ENCODE results near the gene USP32.
"Not testable (repeated sequence)": the region's sequence is repeated elsewhere in the genome, so short reads cannot be mapped to it uniquely, and the experiment has no call there.

The USP32 gene

DNA sequence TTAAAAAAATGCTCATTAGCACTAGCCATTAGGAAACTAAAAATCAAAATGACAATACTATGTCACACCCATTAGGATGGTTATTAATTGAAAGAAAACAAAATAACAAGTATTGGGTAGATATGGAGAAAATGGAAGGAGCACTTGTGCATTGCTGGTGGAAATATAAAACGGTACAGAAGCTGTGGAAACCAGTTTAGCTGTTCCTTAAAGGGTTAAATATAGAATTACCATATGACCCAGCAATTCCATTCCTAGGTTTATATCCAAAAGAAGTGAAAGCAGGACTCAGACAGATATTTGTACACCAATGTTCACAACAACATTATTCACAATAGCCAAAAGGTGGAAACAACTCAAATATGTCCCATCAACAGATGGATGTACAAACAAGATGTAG is 13.7 kb downstream of the USP32 start:
- H3K4me3 ChIP-seq (ENCODE audit: low read depth, low read length), result not testable (repeated sequence)

DNA sequence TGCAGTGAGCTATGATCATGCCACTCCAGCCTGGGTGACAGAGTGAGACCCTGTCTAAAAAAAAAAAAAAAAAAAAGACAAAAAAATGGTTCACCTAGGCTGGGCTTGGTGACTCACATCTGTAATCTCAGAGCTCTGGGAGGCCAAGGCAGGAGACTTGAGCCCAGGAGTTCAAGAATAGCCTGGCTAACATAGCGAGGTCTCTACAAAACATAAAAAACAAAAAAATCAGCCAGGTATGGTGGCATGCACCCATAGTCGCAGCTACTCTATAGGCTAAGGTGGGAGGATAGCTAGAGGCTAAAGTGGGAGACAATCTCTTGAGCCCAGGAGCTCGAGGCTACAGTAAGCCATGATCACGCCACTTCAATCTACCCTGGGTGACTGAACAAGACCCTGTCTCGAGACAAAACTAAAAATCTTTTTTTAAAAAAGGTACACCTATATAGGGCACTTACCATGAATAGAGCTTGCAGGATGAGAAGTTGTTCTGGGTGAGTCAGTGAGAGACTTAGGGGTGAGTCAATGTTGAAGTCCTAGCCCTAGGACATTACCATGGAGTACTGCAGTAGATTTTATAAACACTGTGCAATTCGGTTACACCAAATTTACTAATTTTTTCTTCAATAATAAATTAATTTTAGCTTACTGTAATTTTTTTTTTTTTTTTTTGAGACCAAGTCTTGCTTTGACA is 19.0 kb downstream of the USP32 start:
- H3K4me3 ChIP-seq (ENCODE audit: low read depth, low read length), result no peak overlapping the region

DNA sequence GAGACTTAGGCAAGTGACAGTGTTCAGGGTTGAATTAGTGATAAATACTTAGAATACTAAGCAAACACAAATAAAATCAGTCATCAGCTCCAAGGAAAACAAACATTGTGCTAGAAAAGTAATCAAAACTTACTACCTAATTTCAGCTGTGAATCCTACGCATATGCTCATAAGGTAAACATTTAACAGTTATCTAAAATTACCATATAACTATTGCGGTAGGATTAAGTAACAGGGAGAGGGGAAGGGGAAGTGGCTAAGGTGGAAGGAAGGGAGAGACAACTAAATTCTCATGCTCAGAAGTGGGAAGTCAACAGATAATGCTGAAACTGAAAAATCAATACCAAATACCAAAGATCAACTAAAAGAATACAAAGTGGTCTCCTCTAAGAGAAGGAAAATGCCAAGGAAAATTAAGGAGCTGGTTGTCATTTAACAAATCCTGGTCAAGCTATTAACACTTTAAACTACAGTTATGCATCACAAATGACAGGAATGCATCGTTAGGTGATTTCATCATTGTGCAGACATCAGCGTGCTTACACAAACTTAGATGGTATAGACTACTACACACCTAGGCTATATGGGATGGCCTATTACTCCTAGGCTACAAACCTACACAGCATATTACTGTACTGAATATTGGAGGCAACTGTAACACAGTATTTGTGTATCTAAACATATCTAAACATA is 20.0 kb downstream of the USP32 start:
- no peak overlapping the region for H3K4me3 ChIP-seq (ENCODE audit: low read depth, low read length)

DNA sequence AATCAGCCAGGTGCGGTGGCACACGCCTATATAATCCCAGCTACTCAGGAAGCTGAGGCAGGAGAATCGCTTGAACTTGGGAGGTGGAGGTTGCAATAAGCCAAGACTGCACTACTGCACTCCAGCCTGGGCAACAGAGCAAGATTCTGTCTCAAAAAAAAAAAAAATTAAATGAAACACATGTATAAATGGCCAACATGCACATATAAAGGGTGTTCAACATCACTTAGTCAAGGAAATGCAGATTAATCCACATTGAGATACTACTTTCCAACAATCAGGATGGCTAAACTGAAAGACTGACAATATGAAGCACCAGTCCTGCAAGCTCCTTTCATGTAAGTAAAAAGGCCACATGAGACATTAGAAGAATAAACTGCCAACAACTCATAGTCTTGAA is 20.5 kb downstream of the USP32 start:
- no peak overlapping the region for H3K4me3 ChIP-seq (ENCODE audit: low read depth, low read length)

DNA sequence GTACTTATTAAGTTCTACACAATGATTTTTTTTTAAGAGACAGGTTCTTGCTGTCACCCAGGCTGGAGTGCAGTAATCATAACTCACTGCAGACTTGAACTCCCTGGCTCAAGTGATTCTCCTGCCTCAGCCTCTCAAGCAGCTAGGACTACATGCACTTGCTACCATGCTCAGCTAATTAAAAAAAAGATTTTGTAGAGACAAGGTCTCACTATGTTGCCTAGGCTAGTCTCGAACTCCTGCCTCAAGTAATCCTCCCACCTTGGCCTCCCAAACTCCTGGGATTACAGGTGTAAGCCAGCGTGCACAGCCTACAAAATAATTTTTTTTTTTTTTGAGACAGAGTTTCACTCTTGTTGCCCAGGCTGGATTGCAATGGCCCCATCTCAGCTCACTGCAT is 22.2 kb downstream of the USP32 start:
- H3K4me3 ChIP-seq (ENCODE audit: low read depth, low read length), result no peak overlapping the region

DNA sequence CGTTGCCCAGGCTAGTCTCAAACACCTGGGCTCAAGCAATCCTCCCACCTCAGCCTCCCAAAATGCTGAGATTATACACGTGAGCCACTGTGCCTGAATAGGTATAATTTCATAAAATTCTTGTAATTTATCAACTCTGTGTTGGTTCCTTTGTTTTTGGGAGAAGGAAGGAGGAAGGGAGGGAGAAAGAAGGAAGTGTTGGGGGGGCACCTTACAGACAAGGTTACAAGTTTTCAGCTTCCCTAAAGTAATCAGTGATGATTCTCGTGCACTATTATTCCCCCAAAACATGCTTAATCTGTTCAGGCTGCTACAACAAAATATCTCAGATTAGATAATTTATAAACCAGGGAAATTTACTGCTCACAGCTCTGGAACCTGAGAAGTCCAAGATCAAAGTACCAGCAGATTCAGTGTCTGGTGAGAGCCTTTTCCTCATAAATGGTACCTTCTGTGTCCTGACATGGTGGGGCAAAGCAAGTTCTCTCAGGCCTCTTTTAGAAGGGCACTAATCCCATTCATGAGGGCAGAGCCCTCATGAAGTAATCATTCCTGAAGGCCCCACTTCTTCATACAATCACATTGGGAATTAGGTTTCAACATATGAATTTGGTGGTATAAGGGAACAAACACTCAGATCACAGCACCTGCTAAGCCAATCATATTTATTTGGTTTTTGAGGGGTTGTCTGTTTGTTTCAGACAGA is 28.1 kb downstream of the USP32 start:
- no peak overlapping the region for H3K4me3 ChIP-seq (ENCODE audit: low read depth, low read length)

DNA sequence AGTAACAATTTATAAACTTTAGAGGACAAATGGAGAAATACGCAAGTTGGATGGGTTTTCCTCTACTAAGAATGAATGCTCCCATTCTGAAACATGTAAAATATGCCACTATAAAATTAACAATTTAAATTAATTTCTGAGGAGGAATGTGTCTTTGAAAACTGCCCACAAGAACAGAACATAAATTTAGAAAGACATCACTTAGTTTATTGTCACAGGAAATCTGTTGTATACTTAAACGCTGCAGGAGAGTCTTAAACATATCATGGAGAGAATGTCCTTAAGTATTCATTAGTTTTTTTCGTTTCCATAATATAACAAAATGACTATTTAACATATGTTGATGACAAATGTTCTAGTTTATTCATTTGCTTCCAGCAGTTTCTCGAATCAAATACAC is 29.6 kb downstream of the USP32 start:
- no peak overlapping the region for H3K4me3 ChIP-seq (ENCODE audit: low read depth, low read length)

DNA sequence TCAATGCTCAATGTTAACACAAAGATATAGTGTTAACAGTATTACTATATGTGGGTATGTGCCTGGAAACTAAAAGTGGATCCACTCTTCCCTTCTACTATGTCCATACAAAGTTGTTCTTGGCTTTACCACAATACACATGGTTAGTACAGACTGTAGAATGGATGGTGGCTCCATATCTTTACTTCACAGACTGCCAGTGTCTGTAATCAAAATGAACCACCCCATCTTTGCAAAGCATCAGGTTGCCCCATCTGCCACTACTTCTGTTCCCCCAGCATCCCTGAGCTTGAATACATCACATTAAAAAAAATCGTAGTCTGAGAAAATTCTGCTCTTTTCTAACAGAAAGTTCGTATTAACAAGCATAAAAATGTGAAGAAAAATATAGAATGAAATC is 30.0 kb downstream of the USP32 start:
- no peak overlapping the region for H3K4me3 ChIP-seq (ENCODE audit: low read depth, low read length)

DNA sequence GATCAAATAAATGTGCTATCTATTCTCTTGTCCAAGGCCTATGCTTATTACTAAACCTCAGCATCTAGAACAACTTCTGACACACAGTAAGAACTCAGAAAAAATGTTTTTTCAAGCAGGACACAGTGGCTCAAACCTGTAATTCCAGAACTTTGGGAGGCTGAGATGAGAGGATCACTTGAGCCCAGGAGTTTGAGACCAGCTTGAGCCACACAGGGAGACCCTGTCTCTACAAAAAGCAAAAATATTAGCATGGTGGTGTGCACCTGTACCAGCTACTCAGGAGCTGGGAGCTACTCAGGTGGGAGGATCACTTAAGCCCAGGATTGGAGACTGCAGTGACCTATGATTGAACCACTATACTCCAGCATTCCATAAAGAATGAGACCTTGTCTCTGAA is 32.5 kb downstream of the USP32 start:
- H3K4me3 ChIP-seq (ENCODE audit: low read depth, low read length), result no peak overlapping the region

DNA sequence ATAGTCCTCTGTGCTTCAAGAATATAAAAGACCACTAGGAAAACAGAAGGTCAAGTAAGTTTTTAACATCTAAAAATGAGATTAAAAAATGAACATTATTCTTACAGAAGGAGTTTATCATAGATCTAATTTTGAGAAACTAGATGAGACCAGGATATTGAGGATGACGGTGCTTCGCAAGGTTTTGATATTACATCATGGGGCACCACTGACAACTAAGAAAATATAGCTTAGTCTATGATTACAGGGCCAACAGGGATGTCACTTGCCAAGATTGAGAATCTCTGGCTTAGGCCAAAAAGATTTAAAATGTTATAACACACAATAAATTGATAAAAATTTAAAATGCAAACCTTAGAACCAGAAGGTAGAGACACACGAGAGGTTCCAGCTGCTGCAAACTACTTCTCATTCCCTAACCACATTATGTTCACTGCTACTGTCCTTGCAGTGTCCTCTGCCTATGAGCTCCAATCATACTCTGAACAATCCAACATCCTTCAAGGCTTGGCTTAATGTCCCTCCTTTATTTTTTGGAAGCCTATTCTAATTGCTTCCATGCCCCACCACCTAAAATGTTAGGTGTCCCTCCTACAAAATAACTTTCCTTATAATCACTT is 33.2 kb downstream of the USP32 start:
- H3K4me3 ChIP-seq (ENCODE audit: low read depth, low read length), result no peak overlapping the region

DNA sequence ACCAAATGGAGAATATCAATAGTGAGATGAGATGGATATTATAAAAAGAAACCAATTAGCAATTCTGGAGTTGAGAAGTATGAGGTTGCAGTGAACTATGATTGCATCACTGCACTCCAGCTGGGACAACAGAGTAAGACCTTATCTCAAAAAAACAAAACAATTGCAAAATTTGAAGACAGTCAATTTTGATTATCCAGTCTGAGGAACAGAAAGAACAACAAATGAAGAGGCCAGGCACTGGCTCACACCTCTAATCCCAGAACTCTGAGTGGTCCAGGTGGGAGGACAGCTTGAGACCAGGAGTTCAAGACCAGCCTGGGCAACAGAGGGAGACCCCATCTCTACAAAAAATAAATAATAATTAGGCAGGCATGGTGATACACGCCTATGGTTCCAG is 35.0 kb downstream of the USP32 start:
- no peak overlapping the region for H3K4me3 ChIP-seq (ENCODE audit: low read depth, low read length)

DNA sequence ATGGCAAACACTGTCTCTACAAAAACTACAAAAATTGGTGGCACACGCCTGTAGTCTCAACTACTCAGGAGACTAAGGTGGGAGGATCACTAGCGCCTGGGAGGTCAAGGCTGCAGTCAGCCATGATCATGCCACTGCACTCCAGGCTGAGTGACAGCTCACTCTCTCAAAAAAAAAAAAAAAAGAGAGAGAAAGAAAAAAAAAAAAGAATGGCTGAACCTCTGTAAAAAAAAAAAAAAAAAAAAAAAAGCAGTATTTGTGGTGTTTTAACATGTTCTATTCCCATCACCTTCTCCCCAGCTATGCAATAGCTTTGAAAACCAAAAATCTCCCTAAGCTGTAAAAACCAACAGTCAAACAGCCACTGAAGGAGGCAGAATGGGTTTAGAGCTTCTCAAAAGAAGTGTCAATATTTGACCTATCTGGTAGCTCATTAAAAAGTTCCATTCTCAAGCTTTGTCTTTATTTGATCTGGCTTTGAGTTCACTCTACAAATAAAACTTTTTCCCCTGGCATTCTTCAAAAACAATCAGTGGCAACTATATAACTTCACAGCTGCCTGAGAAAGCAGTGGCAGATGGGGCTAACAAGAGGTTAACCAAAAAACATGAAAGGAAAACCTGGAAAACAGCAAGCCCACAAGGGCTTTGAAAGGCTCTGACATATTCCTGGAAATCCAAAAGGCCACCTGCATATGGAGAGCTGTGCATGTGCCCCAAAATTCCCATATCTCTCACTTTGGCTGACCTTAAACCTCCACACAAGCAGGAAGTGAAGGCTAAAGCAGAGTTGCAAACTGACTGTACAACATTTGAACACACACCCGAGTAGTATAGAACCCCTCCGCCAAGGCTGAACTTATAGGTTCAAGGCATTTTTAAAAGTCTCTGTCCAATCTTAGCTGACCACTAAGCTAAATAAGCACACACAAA is 36.0 kb downstream of the USP32 start:
- H3K4me3 ChIP-seq (ENCODE audit: low read depth, low read length), result no peak overlapping the region

DNA sequence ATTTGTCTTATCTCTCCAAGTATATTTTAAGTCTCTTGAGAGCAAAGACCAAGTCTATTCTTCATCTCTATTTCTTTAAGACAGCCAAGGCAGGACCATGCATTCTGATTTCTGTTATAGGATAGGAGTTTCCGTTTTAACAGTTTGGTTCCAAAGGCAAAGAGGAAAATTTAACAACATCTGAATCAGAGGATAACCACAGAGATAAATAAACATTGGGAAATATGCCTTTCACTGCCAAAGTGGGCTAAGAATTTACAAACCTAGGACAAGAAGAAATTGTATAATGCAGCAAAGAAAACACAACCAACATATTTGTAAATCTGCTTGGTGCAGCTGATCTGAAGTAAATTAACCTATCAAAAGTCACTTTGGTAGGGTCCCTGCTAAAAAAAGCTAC is 37.7 kb downstream of the USP32 start:
- H3K4me3 ChIP-seq (ENCODE audit: low read depth, low read length), result no peak overlapping the region

DNA sequence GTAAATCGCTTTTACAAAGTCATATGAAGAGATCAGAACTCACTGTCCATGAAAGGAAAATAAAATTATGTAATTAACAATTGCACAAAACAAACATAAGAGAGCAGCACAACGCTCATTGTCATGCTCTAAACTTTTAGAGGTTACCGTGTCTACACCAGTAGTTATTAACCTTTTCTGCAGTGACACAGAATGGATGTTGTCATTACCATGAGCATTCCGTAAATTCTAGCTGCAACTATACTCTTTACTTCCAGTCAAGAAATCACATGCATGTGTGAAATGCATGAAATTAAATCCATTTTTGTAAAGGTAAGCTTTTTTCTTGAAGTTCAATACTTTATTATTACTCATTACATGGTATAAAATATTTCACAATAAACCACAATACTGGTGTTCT is 38.2 kb downstream of the USP32 start:
- no peak overlapping the region for H3K4me3 ChIP-seq (ENCODE audit: low read depth, low read length)

DNA sequence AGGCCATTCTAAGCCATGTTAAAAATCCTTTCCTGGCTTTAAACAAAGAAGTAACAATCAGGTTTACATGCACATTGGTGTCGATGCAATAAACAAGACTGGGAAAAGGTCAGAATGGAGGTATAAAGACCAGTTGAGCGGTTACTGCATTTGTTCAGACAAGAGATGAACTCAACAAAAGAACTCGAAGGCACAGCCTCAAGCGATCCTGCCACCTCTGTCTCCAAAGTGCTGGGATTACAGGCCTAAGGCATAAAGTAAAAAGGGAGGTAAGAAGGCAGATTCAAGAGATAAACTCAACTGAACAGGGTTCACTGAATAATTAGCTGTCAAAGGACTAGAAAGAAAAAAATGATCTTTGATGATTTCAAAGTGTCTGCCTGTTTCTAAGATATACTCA is 39.4 kb downstream of the USP32 start:
- H3K4me3 ChIP-seq (ENCODE audit: low read depth, low read length), result no peak overlapping the region

DNA sequence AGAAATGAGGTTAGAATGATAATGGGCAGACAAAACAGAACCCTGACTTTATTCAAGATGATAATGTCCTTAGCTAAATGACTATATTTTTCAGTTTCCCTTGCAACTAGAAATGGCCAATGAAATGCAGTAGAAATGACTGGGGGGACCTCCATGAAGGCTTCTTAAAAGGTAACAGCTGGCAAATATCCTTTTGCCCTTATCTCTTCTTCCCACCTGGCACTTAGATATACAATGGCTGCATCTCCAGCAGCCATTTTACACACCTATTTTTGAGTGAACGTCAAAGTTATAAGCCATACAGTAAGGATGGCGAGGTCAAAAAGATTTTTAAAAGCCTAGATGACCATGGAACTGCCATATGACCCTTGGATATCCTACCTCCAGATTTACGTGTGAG is 39.9 kb downstream of the USP32 start:
- H3K4me3 ChIP-seq (ENCODE audit: low read depth, low read length), result no peak overlapping the region

DNA sequence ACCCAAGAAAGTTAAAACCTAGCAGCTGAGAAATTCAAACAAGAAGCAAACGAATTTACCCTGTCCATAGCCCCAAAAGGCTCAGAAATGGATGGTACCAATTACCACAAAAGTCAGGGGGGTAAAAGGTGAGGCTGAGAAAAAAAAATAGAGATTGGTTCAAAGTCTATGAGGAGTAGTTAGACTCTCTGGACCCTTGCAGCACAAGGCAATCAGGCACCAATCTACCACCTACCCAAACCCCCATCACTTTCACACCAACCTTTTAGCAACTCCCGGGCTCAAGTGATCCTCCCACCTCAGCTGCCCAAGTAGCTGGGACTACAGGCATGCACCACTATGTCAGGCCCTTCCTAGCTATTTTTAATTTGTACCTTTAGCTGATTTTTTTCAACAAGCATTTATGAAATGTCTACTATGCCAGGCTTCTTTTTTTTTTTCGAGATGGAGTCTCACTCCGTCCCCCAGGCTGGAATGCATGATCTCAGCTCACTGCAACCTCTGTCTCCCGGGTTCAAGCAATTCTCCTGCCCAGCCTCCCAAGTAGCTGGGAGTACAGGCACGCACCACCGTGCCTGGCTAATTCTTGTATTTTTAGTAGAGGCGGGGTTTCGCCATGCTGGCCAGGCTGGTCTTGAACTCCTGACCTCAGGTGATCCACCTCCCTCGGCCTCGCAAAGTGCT is 40.8 kb downstream of the USP32 start:
- no peak overlapping the region for H3K4me3 ChIP-seq (ENCODE audit: low read depth, low read length)

DNA sequence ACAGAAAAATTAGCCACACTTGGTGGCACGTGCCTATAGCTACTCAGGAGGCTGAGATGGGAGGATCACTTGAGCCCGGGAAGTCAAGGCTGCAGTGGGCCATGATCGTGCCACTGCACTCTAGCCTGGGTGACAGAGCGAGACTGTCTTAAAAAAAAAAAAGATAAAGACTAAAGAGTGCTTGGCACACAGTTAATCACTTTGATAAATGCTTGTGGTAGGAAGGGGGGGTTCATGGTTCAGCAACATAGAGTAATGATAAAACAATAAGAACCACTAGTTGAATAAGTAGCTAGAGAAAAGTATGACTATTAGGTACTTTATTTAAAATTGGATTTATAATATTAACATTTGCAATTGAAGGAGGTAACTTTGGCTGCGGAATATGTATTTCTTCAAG is 43.3 kb downstream of the USP32 start:
- H3K4me3 ChIP-seq (ENCODE audit: low read depth, low read length), result no peak overlapping the region

DNA sequence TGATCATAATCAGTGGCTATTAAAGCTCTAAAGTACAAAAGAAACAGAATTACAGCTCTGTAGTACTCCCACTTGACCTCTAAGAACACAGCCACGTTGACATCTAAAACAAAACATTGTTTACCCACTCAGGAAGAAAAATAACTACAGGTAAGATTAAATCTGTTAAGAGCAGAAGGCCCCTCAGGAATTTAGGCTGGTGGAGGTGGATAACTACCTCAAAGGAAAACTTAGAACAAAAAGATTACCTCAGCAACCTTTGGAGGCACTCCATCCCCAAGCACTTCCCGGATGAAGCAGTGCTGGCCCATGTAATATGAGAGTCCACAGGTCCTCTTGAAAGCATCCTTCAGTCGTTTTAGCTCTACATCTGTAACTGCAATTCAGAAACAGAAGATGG is 46.7 kb downstream of the USP32 start:
- no peak overlapping the region for H3K4me3 ChIP-seq (ENCODE audit: low read depth, low read length)

DNA sequence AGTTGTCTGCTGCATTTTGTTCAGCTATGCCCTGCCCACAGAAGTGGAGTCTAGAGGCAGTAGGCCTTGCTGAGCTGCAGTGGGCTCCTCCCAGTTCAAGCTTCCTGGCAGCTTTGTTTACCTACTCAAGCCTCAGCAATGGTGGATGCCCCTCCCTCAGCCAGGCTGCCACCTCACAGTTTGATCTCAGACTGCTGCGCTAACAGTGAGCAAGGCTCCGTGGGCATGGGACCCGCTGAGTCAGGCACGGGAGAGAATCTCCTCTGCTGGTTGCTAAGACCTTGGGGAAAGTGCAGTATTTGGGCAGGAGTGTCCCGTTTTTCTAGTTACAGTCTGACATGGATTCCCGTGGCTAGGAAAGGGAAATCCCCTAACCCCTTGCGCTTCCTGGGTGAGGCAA is 49.4 kb downstream of the USP32 start:
- not testable (repeated sequence) for H3K4me3 ChIP-seq (ENCODE audit: low read depth, low read length)
